GM20000 (cell line): ENCODE measurements around the gene CD47.
A peak's percentile ranks its signal among the peaks of the same experiment; 100 is the strongest.

ENCODE experiments used
- DNase-seq: peaks from one replicate; pipeline ENCODE4 v3.0.0; 2012; ENCODE audit warnings: low spot score
- TF ChIP-seq, protein P1 (sequence below): IDR thresholded peaks from 2 replicates; pipeline ENCODE4 v1.5.1; 2012; ENCODE audit warnings: mild to moderate bottlenecking, control low read depth; ENCODE audit errors: extremely low read depth, missing control alignments

The CD47 gene

DNA sequence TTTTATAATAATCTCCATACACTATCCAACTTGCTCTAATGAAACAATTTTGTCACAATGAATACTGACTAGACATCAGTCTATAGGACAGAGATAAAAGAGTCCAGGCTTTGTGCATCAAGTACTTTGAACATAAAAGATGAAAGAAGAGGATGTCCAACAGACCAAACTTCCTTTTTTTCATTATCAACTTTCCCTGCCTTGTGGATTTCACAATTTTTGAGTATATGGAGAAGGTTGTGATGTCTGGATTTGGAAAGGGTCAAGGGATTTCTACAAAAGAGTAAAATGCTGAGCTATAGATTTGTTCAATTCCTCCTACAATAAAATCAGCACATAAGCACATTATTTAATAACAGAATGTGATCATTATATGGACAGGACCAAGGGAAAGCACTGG is 25.7 kb downstream of the CD47 start:
- DNase-seq: no peak
- TF ChIP-seq, protein P1, sequence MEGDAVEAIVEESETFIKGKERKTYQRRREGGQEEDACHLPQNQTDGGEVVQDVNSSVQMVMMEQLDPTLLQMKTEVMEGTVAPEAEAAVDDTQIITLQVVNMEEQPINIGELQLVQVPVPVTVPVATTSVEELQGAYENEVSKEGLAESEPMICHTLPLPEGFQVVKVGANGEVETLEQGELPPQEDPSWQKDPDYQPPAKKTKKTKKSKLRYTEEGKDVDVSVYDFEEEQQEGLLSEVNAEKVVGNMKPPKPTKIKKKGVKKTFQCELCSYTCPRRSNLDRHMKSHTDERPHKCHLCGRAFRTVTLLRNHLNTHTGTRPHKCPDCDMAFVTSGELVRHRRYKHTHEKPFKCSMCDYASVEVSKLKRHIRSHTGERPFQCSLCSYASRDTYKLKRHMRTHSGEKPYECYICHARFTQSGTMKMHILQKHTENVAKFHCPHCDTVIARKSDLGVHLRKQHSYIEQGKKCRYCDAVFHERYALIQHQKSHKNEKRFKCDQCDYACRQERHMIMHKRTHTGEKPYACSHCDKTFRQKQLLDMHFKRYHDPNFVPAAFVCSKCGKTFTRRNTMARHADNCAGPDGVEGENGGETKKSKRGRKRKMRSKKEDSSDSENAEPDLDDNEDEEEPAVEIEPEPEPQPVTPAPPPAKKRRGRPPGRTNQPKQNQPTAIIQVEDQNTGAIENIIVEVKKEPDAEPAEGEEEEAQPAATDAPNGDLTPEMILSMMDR: no peak

DNA sequence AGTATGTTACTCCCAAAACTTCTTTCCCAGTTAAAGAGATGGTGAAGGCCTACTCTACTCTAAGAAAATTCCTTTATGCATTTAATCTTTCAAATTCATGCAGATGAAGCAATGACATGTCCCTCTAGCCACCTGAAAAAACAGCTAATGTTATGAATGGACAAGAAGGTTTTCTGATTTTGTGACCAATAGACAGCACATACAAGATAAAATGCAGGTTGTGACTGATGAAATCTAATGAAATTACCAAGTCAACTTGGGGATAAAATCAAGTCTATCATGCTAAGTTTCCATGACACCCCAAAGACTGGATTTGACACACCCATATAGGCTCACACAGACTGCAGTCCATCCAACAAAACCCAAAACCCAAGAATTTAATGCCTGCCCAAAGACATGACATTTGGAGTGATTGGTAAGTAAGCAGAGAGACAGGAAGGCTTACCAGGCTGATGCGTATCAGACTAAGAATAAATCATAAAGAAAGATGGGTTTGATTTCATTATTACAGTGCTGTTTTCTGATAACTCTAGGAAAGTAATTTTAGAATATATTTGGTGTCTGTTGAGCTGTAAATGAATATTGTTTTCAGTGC is 26.4 kb downstream of the CD47 start:
- no peak for DNase-seq
- TF ChIP-seq, protein P1: no peak

DNA sequence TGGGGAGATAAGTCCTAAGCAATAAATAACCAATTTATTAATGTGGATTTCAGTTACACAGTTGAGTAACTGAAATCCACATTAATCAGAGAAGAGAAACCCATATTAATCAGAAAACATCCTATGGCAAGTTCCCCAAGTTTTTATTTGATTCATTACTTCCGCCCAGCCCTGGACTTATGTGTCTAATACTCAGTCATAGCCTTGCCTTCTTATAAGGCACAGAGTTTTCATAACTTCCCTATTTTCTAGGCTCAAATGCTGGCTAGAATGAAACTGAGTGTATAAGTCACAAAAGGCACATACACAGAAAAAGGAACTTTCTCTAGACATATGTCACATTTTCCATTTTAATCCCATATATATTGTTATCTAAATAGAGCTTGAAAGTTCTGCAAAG is 28.8 kb downstream of the CD47 start:
- peak; percentile 18 for DNase-seq
- TF ChIP-seq, protein P1: no peak

DNA sequence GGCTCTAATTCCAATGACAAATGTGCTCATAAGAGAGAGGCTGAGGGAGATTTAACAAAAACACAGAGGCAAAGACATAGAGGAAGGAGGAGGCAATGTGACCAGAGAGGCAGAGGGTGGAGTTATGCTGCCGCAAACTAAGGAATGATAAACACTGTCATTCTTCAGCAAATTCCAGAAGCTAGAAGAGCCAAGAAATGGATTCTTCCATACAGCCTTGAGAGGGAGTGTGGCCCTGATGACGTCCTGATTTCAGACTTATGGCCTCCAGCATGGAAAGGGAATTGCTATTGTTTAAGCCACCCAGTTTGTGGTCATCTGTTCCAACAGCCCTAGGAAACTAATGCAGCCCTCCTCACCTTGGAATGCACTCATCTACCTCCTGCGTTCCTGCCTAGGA is 30.5 kb downstream of the CD47 start:
- no peak for DNase-seq
- TF ChIP-seq, protein P1: no peak

DNA sequence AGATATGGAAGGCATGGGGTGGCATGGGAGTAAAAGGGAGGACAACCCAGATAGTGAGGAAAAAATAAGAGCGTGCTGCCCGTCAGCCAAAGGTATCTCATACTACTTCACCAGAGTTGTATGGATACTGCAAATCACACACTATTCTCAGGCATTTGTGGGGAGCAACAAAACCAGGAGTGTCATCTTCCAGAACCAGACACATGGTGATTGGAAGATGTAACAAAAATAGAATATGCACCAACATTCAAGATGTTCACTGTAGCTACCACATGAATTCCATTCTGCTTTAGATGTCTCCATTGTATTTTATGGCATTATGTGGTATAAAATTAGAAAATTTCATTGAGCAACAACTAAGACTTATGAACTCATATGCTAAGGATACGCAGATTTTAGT is 34.9 kb downstream of the CD47 start:
- DNase-seq: no peak
- TF ChIP-seq, protein P1: no peak

DNA sequence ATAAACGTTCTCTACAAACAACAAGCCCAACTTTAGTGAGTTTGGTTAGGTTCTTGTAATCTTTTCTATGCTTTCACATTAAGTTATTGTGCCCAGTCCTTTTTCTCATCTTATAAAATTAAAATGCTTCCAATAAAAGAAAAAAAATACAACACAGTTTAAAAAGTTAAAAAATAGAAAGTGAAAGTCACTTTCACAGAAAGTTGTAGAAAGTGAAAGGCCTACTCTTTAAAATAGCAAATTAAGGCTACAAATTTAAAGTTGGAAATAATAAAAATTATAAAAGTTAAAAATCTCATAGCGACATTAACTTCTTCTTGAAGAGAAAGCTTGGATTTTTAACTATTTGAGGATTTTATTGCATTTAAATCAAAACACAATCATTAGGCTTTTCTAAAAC is 35.9 kb downstream of the CD47 start:
- DNase-seq: no peak
- TF ChIP-seq, protein P1: no peak

DNA sequence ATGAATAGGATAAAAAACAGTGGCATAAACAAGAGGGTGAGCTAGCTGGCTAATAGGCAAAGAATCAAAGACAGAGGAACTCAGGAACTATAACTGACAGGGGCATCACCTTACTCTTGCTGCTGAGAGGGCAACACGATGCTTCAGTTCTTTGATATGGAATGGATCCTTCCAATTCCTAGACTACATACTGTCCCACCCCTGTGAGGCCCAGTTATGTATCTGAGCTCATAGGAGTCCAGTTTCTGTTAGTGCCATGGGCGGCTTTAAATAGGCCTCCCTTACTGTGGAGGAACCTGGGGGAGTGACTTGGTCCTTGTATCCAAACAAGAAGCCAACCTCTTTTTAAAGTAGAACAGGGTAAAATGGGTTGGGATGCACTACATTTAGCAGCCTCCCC is 37.3 kb downstream of the CD47 start:
- TF ChIP-seq, protein P1: no peak

More for the DNA sequence above, 37.3 kb downstream of the CD47 start:
- no peak for DNase-seq
